ENCODE measurements around the gene DCUN1D3. TPM values are rescaled to one million over a fixed set of nuclear protein-coding genes. Genes with fewer than 3 reads are reported as not detected.

DCUN1D3 gene
- total RNA-seq, 2 experiments from 2014 or later, result 4.2 to 5.1 TPM

DNA sequence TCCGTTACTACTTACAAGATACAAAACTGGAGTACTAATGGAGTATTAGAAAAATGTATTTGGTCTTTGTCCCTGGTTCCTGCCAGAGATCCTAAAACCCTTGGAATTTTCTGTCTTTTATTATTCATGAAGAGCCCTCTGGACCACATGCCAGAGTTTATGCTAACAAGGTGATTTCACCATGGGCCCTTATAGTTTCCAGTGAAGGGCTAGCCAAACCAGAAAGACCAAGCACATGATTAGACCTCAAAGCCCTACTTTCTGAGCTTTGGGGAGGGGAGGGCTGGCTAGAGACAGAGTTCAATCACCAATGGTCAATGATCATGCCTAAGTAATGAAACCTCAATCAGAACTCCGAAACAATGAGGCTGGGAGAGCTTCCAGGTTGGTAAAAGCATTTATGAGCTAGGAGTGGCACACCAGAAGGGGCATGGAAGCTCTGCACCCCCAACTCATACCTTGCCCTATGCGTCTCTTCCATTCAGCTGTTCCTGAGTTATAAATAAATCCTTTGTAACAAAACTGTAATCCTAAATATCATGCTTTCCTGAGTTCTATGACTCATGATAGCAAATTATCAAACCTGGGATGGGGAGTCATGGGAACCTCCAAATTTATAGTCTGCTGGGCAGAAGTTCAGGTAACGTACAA, 10.4 kb downstream of the DCUN1D3 start:
- DNase-seq (no peak), ATAC-seq (no peak)
- peaks cover 18% of the 10 kb centered on the region for H3K4me1 Mint-ChIP-seq
- H3K27ac Mint-ChIP-seq, result no peak overlapping the region
- peaks cover 11% of the 10 kb centered on the region for H3K36me3 Mint-ChIP-seq (ENCODE audit: low read depth)
- ChIA-PET POLR2A (no interaction called here), CTCF (interaction anchor here (1.3 to 1.6 kb wide), 2 partner anchors 9 to 39 kb away, joined by 4 to 6 read pairs; no protein-coding TSS in a partner anchor)
- intact Hi-C loops (cut with DNase I, micrococcal nuclease), result no loop called here
- no peaks in the 10 kb centered on the region for H3K9me3 Mint-ChIP-seq (ENCODE audit: low read depth)
- H3K4me3 Mint-ChIP-seq, result no peak overlapping the region
- no peaks in the 10 kb centered on the region for H3K27me3 Mint-ChIP-seq

DNA sequence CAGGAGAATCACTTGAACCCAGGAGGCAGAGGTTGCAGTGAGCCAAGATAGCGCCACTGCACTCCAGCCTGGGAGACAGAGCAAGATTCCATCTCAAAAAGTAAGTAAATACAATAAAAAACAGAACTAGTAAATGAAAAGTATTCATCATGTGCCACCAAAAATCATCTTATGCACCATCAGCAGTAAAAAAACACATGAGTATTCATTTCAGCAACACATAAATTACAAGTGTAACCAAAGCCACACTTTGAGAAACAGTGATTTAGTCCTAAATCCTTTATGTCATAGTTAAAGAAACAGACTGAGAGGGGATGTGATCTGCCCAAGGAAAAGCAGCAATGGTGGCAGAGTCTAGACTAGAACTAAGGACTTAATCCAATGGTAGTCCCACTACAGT, 13.0 kb downstream of the DCUN1D3 start:
- H3K4me1 Mint-ChIP-seq, result peaks cover 29% of the 10 kb centered on the region
- no peak for ATAC-seq
- ChIA-PET CTCF (no interaction called here), POLR2A (no interaction called here)
- no peak overlapping the region for H3K27ac Mint-ChIP-seq
- H3K36me3 Mint-ChIP-seq (ENCODE audit: low read depth), result peaks cover 11% of the 10 kb centered on the region
- no peaks in the 10 kb centered on the region for H3K27me3 Mint-ChIP-seq
- intact Hi-C loops (cut with DNase I, micrococcal nuclease), result no loop called here
- no peaks in the 10 kb centered on the region for H3K9me3 Mint-ChIP-seq (ENCODE audit: low read depth)
- no peak for DNase-seq
- no peak overlapping the region for H3K4me3 Mint-ChIP-seq

DNA sequence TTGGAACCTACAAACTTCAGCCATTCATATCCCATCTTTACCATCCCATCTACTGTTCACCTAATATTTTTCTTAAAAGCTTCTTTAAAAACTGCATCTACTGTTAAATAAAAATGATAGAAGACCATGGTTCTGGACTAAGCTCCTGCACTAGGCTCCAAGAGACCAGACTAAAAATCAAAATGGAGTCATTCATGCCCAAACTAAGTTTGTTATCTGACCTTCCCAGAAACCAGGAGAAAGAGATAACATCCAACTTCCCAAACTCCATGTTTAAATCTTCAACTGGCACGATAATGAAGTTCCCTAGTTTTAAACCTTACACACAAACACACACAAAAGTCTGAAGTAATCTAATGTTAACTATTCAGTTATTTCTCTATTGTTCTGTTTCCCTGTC, 13.8 kb downstream of the DCUN1D3 start:
- Mint-ChIP-seq H3K9me3 (ENCODE audit: low read depth) (no peaks in the 10 kb centered on the region), H3K4me3 (no peak overlapping the region), H3K36me3 (ENCODE audit: low read depth) (peaks cover 11% of the 10 kb centered on the region), H3K27ac (no peak overlapping the region), H3K4me1 (peaks cover 29% of the 10 kb centered on the region), H3K27me3 (no peaks in the 10 kb centered on the region)
- ChIA-PET POLR2A (no interaction called here), CTCF (interaction anchor here (1.0 kb wide), 1 partner anchor 70 kb away, joined by 3 read pairs; no protein-coding TSS in a partner anchor)
- DNase-seq, result no peak
- ATAC-seq, result no peak
- intact Hi-C loops (cut with DNase I, micrococcal nuclease), result no loop called here

DNA sequence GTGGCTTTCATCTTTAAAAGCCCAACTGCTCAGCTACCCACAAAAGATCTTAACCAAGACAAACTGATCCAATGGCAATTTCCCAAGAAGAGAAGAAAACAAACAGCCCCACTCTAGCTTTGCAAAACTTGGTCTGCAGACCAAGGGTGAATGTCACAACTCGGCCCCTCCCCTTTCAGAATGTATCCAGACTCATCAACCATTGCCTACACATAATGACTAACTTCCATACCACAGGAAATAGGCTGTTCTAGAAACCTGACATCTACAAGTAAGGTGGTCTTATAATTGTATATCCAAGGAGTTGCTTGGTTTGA, 16.0 kb downstream of the DCUN1D3 start:
- intact Hi-C loops (cut with DNase I, micrococcal nuclease), result loop anchor here in 1 of 2 experiments (1.0 kb wide), 1 partner anchor 16 kb away; the partner anchor contains the start of genes DCUN1D3 and LYRM1
- Mint-ChIP-seq H3K4me1 (peaks cover 38% of the 10 kb centered on the region), H3K27me3 (no peaks in the 10 kb centered on the region), H3K9me3 (ENCODE audit: low read depth) (no peaks in the 10 kb centered on the region), H3K4me3 (no peak overlapping the region), H3K27ac (peak overlapping the region; percentile 56), H3K36me3 (ENCODE audit: low read depth) (peaks cover 10% of the 10 kb centered on the region)
- ChIA-PET POLR2A (no interaction called here), CTCF (interaction anchor here (1.4 to 2.0 kb wide), 4 partner anchors 9 to 34 kb away, joined by 4 to 11 read pairs (median 6); partner anchors contain the start of genes DCUN1D3 and LYRM1)
- peak; percentile 48 for DNase-seq
- peak; percentile 89 for ATAC-seq

DNA sequence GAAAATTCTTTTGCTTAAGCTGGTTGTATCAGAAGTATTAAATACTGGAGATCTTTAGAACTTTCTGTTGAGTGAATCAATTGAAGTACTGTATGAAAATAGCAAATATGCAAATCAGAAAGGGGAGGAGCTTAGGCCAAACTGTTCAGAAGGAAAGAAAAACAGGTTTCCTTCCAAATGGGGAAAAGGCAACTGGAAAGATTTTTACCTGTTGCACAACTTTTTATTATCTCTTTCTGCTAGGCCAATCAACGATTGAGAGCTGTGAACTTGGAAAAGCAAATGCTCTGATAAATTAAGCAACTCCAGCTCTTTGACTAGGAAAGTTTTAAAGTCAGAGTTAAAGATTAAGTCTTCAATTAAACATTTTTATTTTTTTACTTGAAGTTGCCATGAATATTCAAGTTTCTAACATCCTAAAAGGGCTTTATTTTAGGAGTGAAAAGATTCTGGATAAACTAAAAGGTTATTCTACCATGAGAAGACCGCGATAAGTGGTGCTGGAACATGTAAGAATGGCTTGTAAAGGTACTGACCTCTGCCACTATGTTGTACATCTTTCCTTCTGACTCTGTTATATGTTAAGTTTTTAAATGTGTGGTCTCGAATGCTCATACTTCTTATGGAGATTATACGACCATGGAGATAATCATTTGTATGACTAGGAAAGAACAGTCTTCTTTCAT, 16.5 kb downstream of the DCUN1D3 start:
- intact Hi-C loops (cut with DNase I, micrococcal nuclease), result loop anchor here in 1 of 2 experiments (1.0 kb wide), 1 partner anchor 17 kb away; the partner anchor contains the start of genes DCUN1D3 and LYRM1
- Mint-ChIP-seq H3K4me3 (no peak overlapping the region), H3K36me3 (ENCODE audit: low read depth) (peaks cover 10% of the 10 kb centered on the region), H3K27me3 (no peaks in the 10 kb centered on the region), H3K4me1 (peaks cover 43% of the 10 kb centered on the region), H3K9me3 (ENCODE audit: low read depth) (no peaks in the 10 kb centered on the region), H3K27ac (peak overlapping the region; percentile 56)
- ChIA-PET CTCF (interaction anchor here (0.6 to 2.0 kb wide), 5 partner anchors 9 to 1335 kb away, joined by 3 to 11 read pairs (median 5); partner anchors contain the start of genes DCUN1D3 and LYRM1), POLR2A (no interaction called here)
- DNase-seq, result no peak
- ATAC-seq, result peak; percentile 11

DNA sequence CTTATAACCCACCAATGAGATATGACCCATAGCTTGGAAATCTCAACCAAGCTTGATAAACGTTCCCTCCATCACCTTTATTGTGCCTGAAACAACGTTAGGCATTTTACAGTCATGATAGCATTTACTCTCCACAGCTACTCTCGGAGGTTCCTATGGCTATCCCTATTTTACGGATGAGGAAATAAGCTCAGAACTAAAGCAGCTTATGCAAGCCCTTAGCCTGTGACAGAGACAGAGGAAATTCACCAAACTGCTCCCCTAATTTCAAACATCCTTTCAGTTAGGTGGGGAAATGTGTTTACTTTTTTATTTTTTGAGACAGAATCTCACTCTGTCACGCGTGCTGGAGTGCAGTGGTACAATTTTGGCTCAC, 18.7 kb downstream of the DCUN1D3 start:
- ATAC-seq, result no peak
- peaks cover 41% of the 10 kb centered on the region for H3K4me1 Mint-ChIP-seq
- no peak overlapping the region for H3K27ac Mint-ChIP-seq
- no peaks in the 10 kb centered on the region for H3K9me3 Mint-ChIP-seq (ENCODE audit: low read depth)
- H3K36me3 Mint-ChIP-seq (ENCODE audit: low read depth), result peaks cover 15% of the 10 kb centered on the region
- DNase-seq, result no peak
- no peak overlapping the region for H3K4me3 Mint-ChIP-seq
- ChIA-PET CTCF (no interaction called here), POLR2A (no interaction called here)
- intact Hi-C loops (cut with DNase I, micrococcal nuclease), result no loop called here
- H3K27me3 Mint-ChIP-seq, result no peaks in the 10 kb centered on the region

DNA sequence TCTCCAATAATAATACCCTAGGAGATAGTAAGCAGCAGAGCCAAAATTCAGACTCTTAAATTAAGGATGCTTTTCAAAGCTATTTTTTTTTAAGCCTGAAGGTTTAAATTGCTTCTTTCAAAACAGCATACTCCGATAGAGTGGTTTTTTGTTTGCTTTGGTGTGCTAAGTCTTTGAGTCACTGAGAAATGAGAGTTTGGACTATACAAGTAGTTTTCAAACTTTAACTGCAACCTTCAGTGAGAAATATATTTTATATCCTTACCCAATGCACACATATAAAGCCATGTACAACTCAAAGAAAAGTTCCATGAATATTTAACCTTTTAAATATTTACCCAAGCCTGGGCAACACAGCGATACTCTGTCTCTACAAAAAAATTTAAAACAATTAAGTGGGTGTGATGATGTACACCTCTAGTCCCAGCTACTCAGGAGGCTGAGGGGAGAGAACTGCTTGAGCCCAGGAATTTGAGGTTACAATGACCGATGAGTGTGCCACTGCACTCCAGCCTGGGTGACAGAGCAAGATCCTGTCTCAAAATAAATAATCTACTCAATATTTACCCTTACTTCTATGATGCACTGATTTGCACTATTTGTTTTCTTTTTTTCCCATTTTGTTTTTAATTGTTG, 19.2 kb downstream of the DCUN1D3 start:
- Mint-ChIP-seq H3K27ac (no peak overlapping the region), H3K36me3 (ENCODE audit: low read depth) (peaks cover 12% of the 10 kb centered on the region), H3K9me3 (ENCODE audit: low read depth) (no peaks in the 10 kb centered on the region), H3K4me3 (no peak overlapping the region), H3K27me3 (no peaks in the 10 kb centered on the region), H3K4me1 (peaks cover 41% of the 10 kb centered on the region)
- intact Hi-C loops (cut with DNase I, micrococcal nuclease), result no loop called here
- CTCF ChIA-PET, result no interaction called here
- ATAC-seq (no peak), DNase-seq (no peak)
- POLR2A ChIA-PET, result no interaction called here

DNA sequence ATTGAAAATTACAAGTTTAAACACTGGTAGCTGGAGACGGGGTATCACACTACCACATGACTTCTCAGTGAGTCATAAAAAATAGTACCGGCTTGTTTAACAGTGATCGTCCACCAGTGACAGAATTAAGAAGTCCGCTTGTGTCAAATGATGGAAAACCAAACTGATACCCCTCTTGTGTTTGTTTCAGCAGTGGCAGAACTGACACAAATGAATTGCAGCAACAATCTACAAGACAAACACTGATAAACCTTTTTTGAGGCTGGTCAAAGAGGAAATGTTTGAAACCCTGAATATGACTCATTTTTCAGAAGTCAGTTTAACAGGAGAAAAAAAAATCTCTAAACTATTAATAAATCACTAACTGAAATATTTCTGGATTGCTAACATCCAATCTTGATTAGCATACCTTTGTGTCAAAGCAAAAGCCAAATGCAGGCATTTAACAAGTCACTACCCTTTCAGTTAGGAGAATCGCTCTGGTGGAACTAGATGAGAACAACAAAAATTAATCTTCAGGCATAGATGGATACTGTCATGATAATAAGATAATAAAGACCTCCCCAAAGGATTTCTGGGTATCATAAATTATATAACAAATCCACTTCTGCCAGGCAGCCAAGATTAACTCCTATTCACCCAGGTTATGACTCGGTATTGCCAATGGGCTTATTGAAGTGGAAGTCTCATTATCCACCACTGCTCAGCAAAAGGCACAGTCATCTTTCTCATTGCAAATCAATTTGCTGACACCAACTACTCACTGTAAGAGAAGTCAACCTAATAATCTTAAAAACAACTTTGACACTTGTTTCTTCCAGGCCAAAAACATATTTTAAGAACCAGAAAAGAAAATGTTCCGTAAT, 20.8 kb downstream of the DCUN1D3 start:
- DNase-seq, result no peak
- H3K27ac Mint-ChIP-seq, result peak overlapping the region; percentile 5
- H3K4me3 Mint-ChIP-seq, result no peak overlapping the region
- POLR2A ChIA-PET, result no interaction called here
- no peaks in the 10 kb centered on the region for H3K27me3 Mint-ChIP-seq
- H3K36me3 Mint-ChIP-seq (ENCODE audit: low read depth), result peaks cover 11% of the 10 kb centered on the region
- H3K9me3 Mint-ChIP-seq (ENCODE audit: low read depth), result no peaks in the 10 kb centered on the region
- peaks cover 44% of the 10 kb centered on the region for H3K4me1 Mint-ChIP-seq
- CTCF ChIA-PET, result no interaction called here
- intact Hi-C loops (cut with DNase I, micrococcal nuclease), result loop anchor here in 1 of 2 experiments (1.0 kb wide), 1 partner anchor 21 kb away; the partner anchor contains the start of genes DCUN1D3 and LYRM1
- peak; percentile 42 for ATAC-seq

DNA sequence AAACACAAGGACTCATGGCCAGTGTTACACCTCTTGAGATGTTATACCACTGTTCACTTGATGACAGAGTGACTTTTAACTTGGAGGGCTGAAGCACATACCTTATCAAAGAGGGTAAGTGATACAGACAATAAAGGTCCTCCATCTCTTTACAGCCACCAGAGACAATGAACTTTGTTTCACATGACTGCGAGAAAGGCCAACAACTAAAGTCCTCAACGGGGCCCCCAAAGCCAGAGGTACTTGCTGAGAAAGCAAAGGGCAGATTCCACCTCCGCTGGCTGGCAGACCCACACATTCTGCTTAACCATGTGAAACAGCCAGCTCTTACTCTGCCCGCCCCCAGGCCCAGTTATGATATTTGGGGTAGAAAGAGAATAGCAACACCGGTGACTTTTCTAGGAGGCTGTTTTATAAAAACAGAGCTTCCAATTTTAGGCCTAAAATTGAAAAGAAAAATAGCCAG, 21.4 kb downstream of the DCUN1D3 start:
- intact Hi-C loops (cut with DNase I, micrococcal nuclease), result loop anchor here in 1 of 2 experiments (1.0 kb wide), 1 partner anchor 22 kb away; the partner anchor contains the start of genes DCUN1D3 and LYRM1
- DNase-seq (no peak), ATAC-seq (no peak)
- Mint-ChIP-seq H3K4me3 (no peak overlapping the region), H3K27ac (no peak overlapping the region), H3K36me3 (ENCODE audit: low read depth) (peaks cover 5% of the 10 kb centered on the region), H3K27me3 (no peaks in the 10 kb centered on the region), H3K9me3 (ENCODE audit: low read depth) (no peaks in the 10 kb centered on the region), H3K4me1 (peaks cover 45% of the 10 kb centered on the region)
- ChIA-PET CTCF (no interaction called here), POLR2A (no interaction called here)

DNA sequence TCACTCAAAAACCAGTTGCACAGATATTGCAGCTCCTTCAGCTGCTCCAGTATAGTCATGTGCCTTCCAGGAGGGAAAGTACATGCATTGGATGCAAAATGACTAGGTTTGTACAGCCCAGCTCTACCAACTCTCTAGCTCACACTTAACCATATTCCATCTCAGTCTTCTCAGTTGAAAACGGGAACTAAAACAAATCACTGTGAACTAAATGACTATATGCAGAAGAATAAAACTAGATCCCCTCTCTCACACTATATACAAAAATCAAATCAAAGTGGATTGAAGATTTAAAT, 24.9 kb downstream of the DCUN1D3 start:
- no peaks in the 10 kb centered on the region for H3K9me3 Mint-ChIP-seq (ENCODE audit: low read depth)
- ATAC-seq (no peak), DNase-seq (no peak)
- POLR2A ChIA-PET, result interaction anchor here (0.6 to 1.5 kb wide), 4 partner anchors 26 to 65 kb away, joined by 3 to 11 read pairs (median 4); partner anchors contain the start of gene LYRM1
- H3K27ac Mint-ChIP-seq, result peak overlapping the region; percentile 21
- H3K36me3 Mint-ChIP-seq (ENCODE audit: low read depth), result peaks cover 5% of the 10 kb centered on the region
- no peaks in the 10 kb centered on the region for H3K27me3 Mint-ChIP-seq
- intact Hi-C loops (cut with DNase I, micrococcal nuclease), result loop anchor here (2.0 kb wide), 3 partner anchors 35 to 69 kb away; partner anchors contain the start of genes ERI2 (in 1 of the 2) and REXO5 (in 1 of the 2)
- H3K4me1 Mint-ChIP-seq, result peaks cover 53% of the 10 kb centered on the region
- CTCF ChIA-PET, result interaction anchor here (0.6 to 2.3 kb wide), 5 partner anchors 8 to 27 kb away, joined by 3 to 11 read pairs (median 3); partner anchors contain the start of genes DCUN1D3 and LYRM1
- no peak overlapping the region for H3K4me3 Mint-ChIP-seq

All from activated CD4-positive, alpha-beta T cell treated with anti-CD3 and anti-CD28 coated beads for 36 hours (primary cell).